SK-N-SH (cell line): ENCODE results near the gene ZNF521.

Experiments used
- CTCF ChIP-seq: fragments of 200-600 bp; sonication (generic); IDR thresholded peaks from 2 replicates; pipeline ENCODE4 v1.6.1; 2017; ENCODE audit warnings: antibody characterized with exemption, mild to moderate bottlenecking, moderate library complexity
- FOXJ3 ChIP-seq: sonication (generic); formaldehyde crosslinking; IDR thresholded peaks from 2 replicates; pipeline ENCODE4 v1.5.1; 2020; ENCODE audit warnings: mild to moderate bottlenecking, missing genetic modification reagents
- MXI1 ChIP-seq: IDR thresholded peaks from 2 replicates; pipeline ENCODE4 v1.6.1; 2012; ENCODE audit warnings: mild to moderate bottlenecking, low read depth, low read length, improper control_type of control experiment
- NFIC ChIP-seq: IDR thresholded peaks from 2 replicates; pipeline ENCODE4 v1.4.0; 2012; ENCODE audit warnings: borderline replicate concordance
- POLR2AphosphoS5 ChIP-seq: IDR thresholded peaks from 2 replicates; pipeline ENCODE4 v1.6.1; 2012; ENCODE audit warnings: low read depth, low read length
- TAF1 ChIP-seq: IDR thresholded peaks from 2 replicates; pipeline ENCODE4 v1.6.1; 2012; ENCODE audit warnings: low read depth, mild to moderate bottlenecking, low read length, moderate library complexity, borderline replicate concordance

DNA sequence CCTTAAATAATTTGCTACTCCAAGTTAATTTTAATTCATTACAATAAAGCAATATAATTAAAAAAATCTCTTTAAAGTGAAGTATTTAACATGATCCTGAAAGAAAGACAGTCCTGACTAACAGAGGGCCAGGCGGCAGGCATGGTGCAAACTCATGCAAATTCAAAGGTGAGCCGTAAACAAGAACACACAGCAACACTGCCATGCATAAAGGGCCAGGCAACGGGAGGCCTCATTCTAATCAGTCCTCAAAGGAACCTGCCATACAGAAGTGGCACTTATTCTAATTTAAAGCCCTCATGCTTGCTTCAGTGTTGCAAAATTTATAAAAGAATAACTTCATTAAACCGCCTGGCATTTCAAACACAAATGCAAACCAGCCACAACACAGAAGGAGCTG, 277.0 kb downstream of the ZNF521 start:
- TF ChIP-seq CTCF (no peak), FOXJ3 (no peak), POLR2AphosphoS5 (no peak), TAF1 (no peak), MXI1 (no peak), NFIC (no peak)
